Suprapubic skin (tissue), 4 donors: ENCODE data around the gene SMPD3. TPM values are rescaled to one million over a fixed set of nuclear protein-coding genes. Genes with fewer than 3 reads are reported as not detected.

ENCODE experiments used
- DNase-seq, 2 donors: peaks; one replicate each; pipeline ENCODE4 v3.0.0-alpha.2; 2019; ENCODE audit warnings: low spot score in 2 of 2
- H3K27ac ChIP-seq: fragments of 200-600 bp; sonication (generic); one replicate; pipeline ENCODE4 v1.5.1; 2019
- H3K27me3 ChIP-seq: fragments of 200-600 bp; sonication (generic); one replicate; pipeline ENCODE4 v1.5.1; 2019
- H3K36me3 ChIP-seq: fragments of 200-600 bp; sonication (generic); one replicate; pipeline ENCODE4 v1.5.1; 2019
- H3K4me1 ChIP-seq: fragments of 200-600 bp; sonication (generic); one replicate; pipeline ENCODE4 v1.5.1; 2019
- H3K4me3 ChIP-seq: fragments of 200-600 bp; sonication (generic); one replicate; pipeline ENCODE4 v1.5.1; 2019; ENCODE audit warnings: mild to moderate bottlenecking
- H3K9me3 ChIP-seq: fragments of 200-600 bp; sonication (generic); one replicate; pipeline ENCODE4 v1.5.1; 2019
- CTCF ChIP-seq, 2 donors: fragments of 200-600 bp in 1 of 2; fragments of 450-650 bp in 1 of 2; sonication (generic) in 1 of 2; IDR thresholded peaks; one replicate each; pipeline ENCODE4 v1.5.1; 2016 to 2019; ENCODE audit warnings: antibody characterized with exemption in 2 of 2, mild to moderate bottlenecking in 1 of 2, moderate library complexity in 1 of 2
- EP300 ChIP-seq: sonication (generic); formaldehyde crosslinking; IDR thresholded peaks from one replicate; pipeline ENCODE4 v1.6.1; 2017; ENCODE audit warnings: antibody characterized with exemption
- POLR2A ChIP-seq, 2 donors: fragments of 450-650 bp; IDR thresholded peaks; one replicate each; pipeline ENCODE4 v1.6.1; 2017; ENCODE audit warnings: antibody characterized with exemption in 2 of 2, mild to moderate bottlenecking in 2 of 2, moderate library complexity in 2 of 2
- POLR2AphosphoS5 ChIP-seq, 3 donors: sonication (generic); formaldehyde crosslinking; IDR thresholded peaks; one replicate each; pipeline ENCODE4 v1.6.1; 2017; ENCODE audit warnings: antibody characterized with exemption in 3 of 3
- WGBS: methylation state at CpG from one replicate; pipeline ENCODE4 v1.1.5; 2018; 5-methylcytosine and 5-hydroxymethylcytosine counted together
- total RNA-seq, 4 donors: library from RNA; depleted of rRNA; stranded (reverse); fragments of >200 nt; gene quantifications; one replicate each; pipeline ENCODE4 v1.1.0, GENCODE V29; 2016

Gene SMPD3
- total RNA-seq, 4 donors from 2014 or later: 26.2 to 64.9 (median 39.9) TPM

GRCh38 chr16:68345958-68346635 is 102.2 kb downstream of the SMPD3 start:
- Histone ChIP-seq H3K27me3 (no peaks in the 10 kb centered on the region), H3K4me1 (peaks cover 6% of the 10 kb centered on the region), H3K36me3 (peaks cover 88% of the 10 kb centered on the region), H3K27ac (no peak overlapping the region), H3K9me3 (no peaks in the 10 kb centered on the region), H3K4me3 (no peak overlapping the region)
- TF ChIP-seq POLR2AphosphoS5 (IDR thresholded peaks at IDR 0.05) (no peak), POLR2A (IDR thresholded peaks at IDR 0.05) (no peak), CTCF (IDR thresholded peaks at IDR 0.05) (no peak), EP300 (no peak)
- WGBS: 93% methylated on average over 16 of the region's 16 CpGs
- no peak for DNase-seq

- no peaks in the 10 kb centered on the region for H3K27me3 ChIP-seq
- 76% methylated on average over 9 of the region's 11 CpGs for WGBS
- H3K4me3 ChIP-seq: no peak overlapping the region
- H3K27ac ChIP-seq: no peak overlapping the region
- TF ChIP-seq CTCF (IDR thresholded peaks at IDR 0.05): no peak
- no peak for TF ChIP-seq POLR2AphosphoS5 (IDR thresholded peaks at IDR 0.05)
- TF ChIP-seq POLR2A (IDR thresholded peaks at IDR 0.05): no peak
- TF ChIP-seq EP300: no peak
- DNase-seq: no peak
- H3K36me3 ChIP-seq: peaks cover 88% of the 10 kb centered on the region
- no peaks in the 10 kb centered on the region for H3K9me3 ChIP-seq
- H3K4me1 ChIP-seq: peaks cover 6% of the 10 kb centered on the region
These were observed 102.9 kb downstream of the SMPD3 start for GRCh38 chr16:68345351-68345810.

GRCh38 chr16:68344252-68344651 is 104.1 kb downstream of the SMPD3 start:
- Histone ChIP-seq H3K9me3 (no peaks in the 10 kb centered on the region), H3K36me3 (peaks cover 91% of the 10 kb centered on the region), H3K4me3 (no peak overlapping the region), H3K27me3 (no peaks in the 10 kb centered on the region), H3K27ac (no peak overlapping the region), H3K4me1 (peaks cover 6% of the 10 kb centered on the region)
- no peak for TF ChIP-seq POLR2A (IDR thresholded peaks at IDR 0.05)
- no peak for DNase-seq
- WGBS: 86% methylated on average over 11 of the region's 11 CpGs

- no peak for DNase-seq
- Histone ChIP-seq H3K4me3 (no peak overlapping the region), H3K9me3 (no peaks in the 10 kb centered on the region), H3K27ac (no peak overlapping the region), H3K36me3 (peaks cover 92% of the 10 kb centered on the region), H3K27me3 (no peaks in the 10 kb centered on the region), H3K4me1 (peaks cover 6% of the 10 kb centered on the region)
- TF ChIP-seq EP300 (no peak), CTCF (IDR thresholded peaks at IDR 0.05) (no peak), POLR2A (IDR thresholded peaks at IDR 0.05) (no peak), POLR2AphosphoS5 (IDR thresholded peaks at IDR 0.05) (no peak)
- 94% methylated on average over 7 of the region's 7 CpGs for WGBS
These were observed 105.2 kb downstream of the SMPD3 start for GRCh38 chr16:68343137-68343536.

GRCh38 chr16:68342620-68343019 is 105.7 kb downstream of the SMPD3 start:
- 83% methylated on average over 7 of the region's 7 CpGs for WGBS
- Histone ChIP-seq H3K9me3 (no peaks in the 10 kb centered on the region), H3K36me3 (peaks cover 92% of the 10 kb centered on the region), H3K27me3 (no peaks in the 10 kb centered on the region), H3K27ac (no peak overlapping the region), H3K4me3 (no peak overlapping the region), H3K4me1 (peaks cover 6% of the 10 kb centered on the region)
- TF ChIP-seq POLR2A (IDR thresholded peaks at IDR 0.05) (no peak), EP300 (no peak), CTCF (IDR thresholded peaks at IDR 0.05) (no peak), POLR2AphosphoS5 (IDR thresholded peaks at IDR 0.05) (no peak)
- DNase-seq: no peak

GRCh38 chr16:68339214-68339613 is 109.1 kb downstream of the SMPD3 start:
- H3K36me3 ChIP-seq: peaks cover 72% of the 10 kb centered on the region
- WGBS: 95% methylated on average over 13 of the region's 13 CpGs
- no peak overlapping the region for H3K27ac ChIP-seq

More at GRCh38 chr16:68339214-68339613, 109.1 kb downstream of the SMPD3 start:
- Histone ChIP-seq H3K9me3 (no peaks in the 10 kb centered on the region), H3K4me3 (no peak overlapping the region), H3K4me1 (peaks cover 12% of the 10 kb centered on the region), H3K27me3 (no peaks in the 10 kb centered on the region)
- no peak for DNase-seq
- TF ChIP-seq POLR2A (IDR thresholded peaks at IDR 0.05) (no peak), POLR2AphosphoS5 (IDR thresholded peaks at IDR 0.05) (no peak), CTCF (IDR thresholded peaks at IDR 0.05) (no peak), EP300 (no peak)
